Activated T-helper 2 cell treated with anti-CD3 and anti-CD28 coated beads, Interferon-gamma antibody, Interleukin-2, Interleukin-4, amounts not matched to agents 10 μg/mL and 5 μg/mL and 100 μg/mL, durations not matched to agents 14 hours and 24 hours and 36 hours (primary cell): ENCODE data around the gene ZDHHC14. TPM values are rescaled to one million over a fixed set of nuclear protein-coding genes. Genes with fewer than 3 reads are reported as not detected.

Experiments used
- DNase-seq: peaks from one replicate; pipeline ENCODE4 v3.0.0; 2021; ENCODE audit warnings: low spot score
- H3K27ac Mint-ChIP-seq: one replicate; pipeline ENCODE4 v1.8.0; 2021; ENCODE audit warnings: mixed read lengths
- H3K27me3 Mint-ChIP-seq: one replicate; pipeline ENCODE4 v1.8.0; 2021; ENCODE audit warnings: low read depth, mixed read lengths
- H3K36me3 Mint-ChIP-seq: one replicate; pipeline ENCODE4 v1.8.0; 2021; ENCODE audit warnings: low read depth, mixed read lengths
- H3K4me1 Mint-ChIP-seq: one replicate; pipeline ENCODE4 v1.8.0; 2021; ENCODE audit warnings: low read depth, mixed read lengths
- H3K4me3 Mint-ChIP-seq: one replicate; pipeline ENCODE4 v1.8.0; 2021; ENCODE audit warnings: low read depth, mild to moderate bottlenecking, moderate library complexity, mixed read lengths
- H3K9me3 Mint-ChIP-seq: one replicate; pipeline ENCODE4 v1.8.0; 2021; ENCODE audit warnings: mixed read lengths
- intact Hi-C: fragments of 100-400 bp; cut with micrococcal nuclease; formaldehyde crosslinking; loops from one replicate; pipeline ENCODE4 v1.15.1; 2023
- total RNA-seq: library from RNA; stranded (reverse); gene quantifications from 2 replicates; pipeline ENCODE4 v1.2.3, GENCODE V29; 2022

The ZDHHC14 gene
- total RNA-seq, 1 donor from 2014 or later: 8.4 TPM

GRCh38 chr6:157536223-157536545 is 155.2 kb downstream of the ZDHHC14 start:
- intact Hi-C loops: loop anchor here (1.0 to 5.0 kb wide), 5 partner anchors 33 to 154 kb away; partner anchors contain the start of gene ZDHHC14
- H3K4me3 Mint-ChIP-seq: no peak overlapping the region
- no peaks in the 10 kb centered on the region for H3K9me3 Mint-ChIP-seq
- no peak for DNase-seq
- H3K27me3 Mint-ChIP-seq: peaks cover 5% of the 10 kb centered on the region
- H3K4me1 Mint-ChIP-seq: peaks cover 43% of the 10 kb centered on the region
- H3K27ac Mint-ChIP-seq: peak overlapping the region; percentile 75
- no peaks in the 10 kb centered on the region for H3K36me3 Mint-ChIP-seq

GRCh38 chr6:157537556-157537955 is 156.6 kb downstream of the ZDHHC14 start:
- Mint-ChIP-seq H3K4me3 (no peak overlapping the region), H3K27ac (no peak overlapping the region)

GRCh38 chr6:157538168-157538567 is 157.2 kb downstream of the ZDHHC14 start:
- DNase-seq: no peak
- Mint-ChIP-seq H3K4me3 (no peak overlapping the region), H3K27ac (no peak overlapping the region), H3K36me3 (no peaks in the 10 kb centered on the region), H3K27me3 (peaks cover 2% of the 10 kb centered on the region), H3K9me3 (no peaks in the 10 kb centered on the region), H3K4me1 (peaks cover 40% of the 10 kb centered on the region)
- intact Hi-C loops: loop anchor here (5.0 kb wide), 2 partner anchors 41 to 156 kb away; partner anchors contain the start of gene ZDHHC14

More at GRCh38 chr6:157537556-157537955, 156.6 kb downstream of the ZDHHC14 start:
- Mint-ChIP-seq H3K36me3 (no peaks in the 10 kb centered on the region), H3K27me3 (peaks cover 5% of the 10 kb centered on the region), H3K9me3 (no peaks in the 10 kb centered on the region), H3K4me1 (peaks cover 43% of the 10 kb centered on the region)
- intact Hi-C loops: loop anchor here (2.0 to 5.0 kb wide), 3 partner anchors 31 to 155 kb away; partner anchors contain the start of gene ZDHHC14
- no peak for DNase-seq

GRCh38 chr6:157538698-157539097 is 157.7 kb downstream of the ZDHHC14 start:
- H3K27ac Mint-ChIP-seq: no peak overlapping the region
- no peak overlapping the region for H3K4me3 Mint-ChIP-seq
- DNase-seq: no peak
- peaks cover 37% of the 10 kb centered on the region for H3K4me1 Mint-ChIP-seq
- intact Hi-C loops: loop anchor here (5.0 kb wide), 2 partner anchors 41 to 156 kb away; partner anchors contain the start of gene ZDHHC14
- H3K36me3 Mint-ChIP-seq: peaks cover 2% of the 10 kb centered on the region
- no peaks in the 10 kb centered on the region for H3K9me3 Mint-ChIP-seq
- H3K27me3 Mint-ChIP-seq: no peaks in the 10 kb centered on the region

GRCh38 chr6:157539421-157539822 is 158.4 kb downstream of the ZDHHC14 start:
- Mint-ChIP-seq H3K4me1 (peaks cover 37% of the 10 kb centered on the region), H3K4me3 (no peak overlapping the region), H3K27ac (no peak overlapping the region), H3K36me3 (peaks cover 2% of the 10 kb centered on the region), H3K27me3 (no peaks in the 10 kb centered on the region), H3K9me3 (no peaks in the 10 kb centered on the region)
- intact Hi-C loops: loop anchor here (5.0 kb wide), 2 partner anchors 42 to 157 kb away; partner anchors contain the start of gene ZDHHC14
- no peak for DNase-seq

GRCh38 chr6:157539900-157540752 is 159.1 kb downstream of the ZDHHC14 start:
- no peak overlapping the region for H3K27ac Mint-ChIP-seq
- no peak for DNase-seq
- no peak overlapping the region for H3K4me3 Mint-ChIP-seq
- peaks cover 2% of the 10 kb centered on the region for H3K36me3 Mint-ChIP-seq
- H3K9me3 Mint-ChIP-seq: no peaks in the 10 kb centered on the region
- H3K27me3 Mint-ChIP-seq: peaks cover 4% of the 10 kb centered on the region
- peaks cover 32% of the 10 kb centered on the region for H3K4me1 Mint-ChIP-seq
- intact Hi-C loops: loop anchor here (5.0 kb wide), 2 partner anchors 43 to 158 kb away; partner anchors contain the start of gene ZDHHC14

GRCh38 chr6:157541618-157542413 is 160.8 kb downstream of the ZDHHC14 start:
- Mint-ChIP-seq H3K4me3 (no peak overlapping the region), H3K36me3 (peaks cover 7% of the 10 kb centered on the region), H3K4me1 (peaks cover 18% of the 10 kb centered on the region), H3K27me3 (peaks cover 9% of the 10 kb centered on the region), H3K9me3 (no peaks in the 10 kb centered on the region), H3K27ac (no peak overlapping the region)
- intact Hi-C loops: no loop called here
- no peak for DNase-seq

GRCh38 chr6:157542414-157543160 is 161.6 kb downstream of the ZDHHC14 start:
- Mint-ChIP-seq H3K9me3 (no peaks in the 10 kb centered on the region), H3K36me3 (peaks cover 7% of the 10 kb centered on the region), H3K27ac (no peak overlapping the region), H3K27me3 (peaks cover 12% of the 10 kb centered on the region), H3K4me1 (peaks cover 14% of the 10 kb centered on the region), H3K4me3 (no peak overlapping the region)
- intact Hi-C loops: no loop called here
- DNase-seq: no peak

GRCh38 chr6:157546321-157546720 is 165.3 kb downstream of the ZDHHC14 start:
- intact Hi-C loops: no loop called here
- Mint-ChIP-seq H3K27me3 (peaks cover 14% of the 10 kb centered on the region), H3K36me3 (peaks cover 9% of the 10 kb centered on the region), H3K4me3 (no peak overlapping the region), H3K27ac (no peak overlapping the region), H3K4me1 (peaks cover 13% of the 10 kb centered on the region), H3K9me3 (no peaks in the 10 kb centered on the region)
- no peak for DNase-seq

GRCh38 chr6:157547112-157547511 is 166.1 kb downstream of the ZDHHC14 start:
- intact Hi-C loops: no loop called here
- H3K9me3 Mint-ChIP-seq: no peaks in the 10 kb centered on the region
- no peak overlapping the region for H3K4me3 Mint-ChIP-seq
- H3K4me1 Mint-ChIP-seq: peaks cover 15% of the 10 kb centered on the region
- peaks cover 9% of the 10 kb centered on the region for H3K36me3 Mint-ChIP-seq
- no peak for DNase-seq
- peaks cover 16% of the 10 kb centered on the region for H3K27me3 Mint-ChIP-seq
- no peak overlapping the region for H3K27ac Mint-ChIP-seq

GRCh38 chr6:157548635-157549467 is 167.9 kb downstream of the ZDHHC14 start:
- Mint-ChIP-seq H3K4me3 (no peak overlapping the region), H3K9me3 (no peaks in the 10 kb centered on the region), H3K27ac (no peak overlapping the region), H3K4me1 (peaks cover 16% of the 10 kb centered on the region), H3K27me3 (peaks cover 25% of the 10 kb centered on the region), H3K36me3 (peaks cover 7% of the 10 kb centered on the region)
- intact Hi-C loops: no loop called here
- DNase-seq: no peak

- H3K4me3 Mint-ChIP-seq: no peak overlapping the region
- H3K27ac Mint-ChIP-seq: no peak overlapping the region
- H3K4me1 Mint-ChIP-seq: peaks cover 16% of the 10 kb centered on the region
- DNase-seq: no peak
- H3K36me3 Mint-ChIP-seq: peaks cover 7% of the 10 kb centered on the region
- intact Hi-C loops: no loop called here
- peaks cover 25% of the 10 kb centered on the region for H3K27me3 Mint-ChIP-seq
- no peaks in the 10 kb centered on the region for H3K9me3 Mint-ChIP-seq
These were observed 168.4 kb downstream of the ZDHHC14 start for GRCh38 chr6:157549468-157549745.
